Astrocyte (in vitro differentiated cells and primary cell): ENCODE measurements around the gene RPSA. TPM values are rescaled to one million over a fixed set of nuclear protein-coding genes. Genes with fewer than 3 reads are reported as not detected.

Experiments used
- DNase-seq: peaks from one replicate; pipeline ENCODE4 v3.0.0-alpha.2; 2010; ENCODE audit warnings: low read depth
- FAIRE-seq: peaks from 2 replicates; lab custom pipeline; 2011; peaks lifted over from hg19 to GRCh38; lab: Jason Lieb, UNC
- H2AFZ ChIP-seq: 2 replicates; pipeline ENCODE4 v1.6.0; 2012; ENCODE audit warnings: low read depth, low read length, inconsistent platforms
- H3K27ac ChIP-seq: 2 replicates; pipeline ENCODE4 v1.5.1; 2011; ENCODE audit warnings: low read depth, low read length, inconsistent platforms
- H3K27me3 ChIP-seq: 2 replicates; pipeline ENCODE4 v1.6.0; 2011; ENCODE audit warnings: low read length, inconsistent platforms; ENCODE audit not compliant: insufficient read depth
- H3K36me3 ChIP-seq: 2 replicates; pipeline ENCODE4 v1.5.1; 2011; ENCODE audit warnings: low read length, inconsistent platforms; ENCODE audit not compliant: insufficient read depth
- H3K4me1 ChIP-seq: 2 replicates; pipeline ENCODE4 v1.5.1; 2011; ENCODE audit warnings: low read length, inconsistent platforms; ENCODE audit not compliant: insufficient read depth
- H3K4me2 ChIP-seq: 2 replicates; pipeline ENCODE4 v1.6.0; 2012; ENCODE audit warnings: low read length, inconsistent platforms
- H3K4me3 ChIP-seq: 2 replicates; pipeline ENCODE4 v1.5.1; 2011; ENCODE audit warnings: low read depth, mild to moderate bottlenecking, low read length, inconsistent platforms; ENCODE audit not compliant: insufficient read depth
- H3K79me2 ChIP-seq: 2 replicates; pipeline ENCODE4 v1.6.0; 2012; ENCODE audit warnings: mild to moderate bottlenecking, low read length, inconsistent platforms; ENCODE audit not compliant: insufficient read depth
- H3K9ac ChIP-seq: 2 replicates; pipeline ENCODE4 v1.6.0; 2012; ENCODE audit warnings: mild to moderate bottlenecking, low read length, inconsistent platforms
- H3K9me3 ChIP-seq: 2 replicates; pipeline ENCODE4 v1.5.1; 2012; ENCODE audit warnings: low read depth, mild to moderate bottlenecking, low read length, inconsistent platforms; ENCODE audit not compliant: insufficient read depth
- H4K20me1 ChIP-seq: 2 replicates; pipeline ENCODE4 v1.6.0; 2012; ENCODE audit warnings: low read length, inconsistent platforms; ENCODE audit not compliant: insufficient read depth
- H3K27ac Mint-ChIP-seq: one replicate; pipeline ENCODE4 v1.8.0; 2021; ENCODE audit warnings: mild to moderate bottlenecking, mixed read lengths; ENCODE audit not compliant: unreplicated experiment
- H3K27me3 Mint-ChIP-seq: one replicate; pipeline ENCODE4 v1.8.0; 2021; ENCODE audit warnings: low read depth, mixed read lengths; ENCODE audit not compliant: unreplicated experiment
- H3K36me3 Mint-ChIP-seq: one replicate; pipeline ENCODE4 v1.8.0; 2021; ENCODE audit warnings: low read depth, mixed read lengths; ENCODE audit not compliant: unreplicated experiment
- H3K4me1 Mint-ChIP-seq: one replicate; pipeline ENCODE4 v1.8.0; 2021; ENCODE audit warnings: low read depth, mixed read lengths; ENCODE audit not compliant: unreplicated experiment
- H3K4me3 Mint-ChIP-seq: one replicate; pipeline ENCODE4 v1.8.0; 2021; ENCODE audit warnings: mild to moderate bottlenecking, moderate library complexity, mixed read lengths; ENCODE audit not compliant: unreplicated experiment
- H3K9me3 Mint-ChIP-seq: one replicate; pipeline ENCODE4 v1.8.0; 2021; ENCODE audit warnings: mild to moderate bottlenecking, mixed read lengths; ENCODE audit not compliant: unreplicated experiment
- CTCF ChIP-seq: IDR thresholded peaks from 2 replicates; pipeline ENCODE4 v1.5.1; 2011; ENCODE audit warnings: low read depth, mild to moderate bottlenecking, inconsistent platforms, low read length, moderate library complexity; ENCODE audit not compliant: insufficient read depth
- EZH2 ChIP-seq: IDR thresholded peaks from 2 replicates; pipeline ENCODE4 v1.6.1; 2012; ENCODE audit warnings: mild to moderate bottlenecking, low read length, inconsistent platforms; ENCODE audit not compliant: insufficient read depth
- total RNA-seq: library from RNA; stranded (reverse); gene quantifications from 2 replicates; pipeline ENCODE4 v1.2.1, GENCODE V29; 2021

RPSA gene
- total RNA-seq, 1 donor from 2014 or later: 1,004 TPM

DNA sequence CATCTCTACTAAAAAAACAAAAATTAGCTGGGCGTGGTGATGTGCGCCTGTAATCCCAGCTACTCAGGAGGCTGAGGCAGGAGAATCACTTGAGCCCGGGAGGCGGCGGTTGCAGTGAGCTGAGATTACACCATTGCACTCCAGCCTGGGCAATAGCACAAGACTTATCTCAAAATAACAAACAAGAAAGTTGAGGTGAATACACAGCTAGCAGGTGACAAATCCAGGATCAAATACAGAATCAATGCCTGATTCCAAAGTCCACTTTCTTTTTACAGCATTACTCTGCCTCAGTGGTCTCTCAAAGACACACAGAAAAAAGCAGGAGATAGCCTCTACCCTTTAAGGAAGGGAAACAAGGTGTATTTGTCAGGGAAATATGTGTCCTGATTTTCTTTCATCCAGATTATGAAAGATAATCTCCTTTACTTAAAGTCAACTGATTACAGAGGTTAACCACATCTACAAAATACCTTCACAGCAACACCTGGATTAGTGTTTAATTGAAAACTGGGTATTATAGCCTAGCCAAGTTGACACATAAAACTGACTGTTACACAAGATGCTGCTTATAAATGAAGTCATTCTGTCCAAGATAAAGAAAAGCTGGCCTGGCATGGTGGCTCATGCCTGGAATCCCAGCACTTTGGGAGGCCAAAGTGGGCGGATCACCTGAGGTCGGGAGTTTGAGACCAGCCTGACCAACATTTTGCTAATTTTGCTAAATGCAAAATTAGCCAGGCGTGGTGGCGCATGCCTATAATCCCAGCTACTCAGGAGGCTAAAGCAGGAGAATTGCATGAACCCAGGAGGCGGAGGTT lies 27.4 kb upstream of the RPSA start:
- Histone ChIP-seq H4K20me1 (no peaks in the 10 kb centered on the region), H3K27me3 (peaks cover 3% of the 10 kb centered on the region), H3K9me3 (no peaks in the 10 kb centered on the region), H3K4me3 (no peak overlapping the region), H3K4me2 (no peak overlapping the region), H3K9ac (no peak overlapping the region), H3K27ac (no peak overlapping the region), H3K79me2 (peaks cover 6% of the 10 kb centered on the region), H3K36me3 (no peaks in the 10 kb centered on the region), H2AFZ (no peak overlapping the region), H3K4me1 (no peaks in the 10 kb centered on the region)
- Mint-ChIP-seq H3K9me3 (no peaks in the 10 kb centered on the region), H3K36me3 (peaks cover 3% of the 10 kb centered on the region), H3K4me1 (peaks cover 4% of the 10 kb centered on the region), H3K4me3 (no peak overlapping the region), H3K27me3 (peaks cover 2% of the 10 kb centered on the region), H3K27ac (no peak overlapping the region)
- DNase-seq (no peak), FAIRE-seq (no peak)
- TF ChIP-seq EZH2: no peak
- TF ChIP-seq CTCF: no peak

DNA sequence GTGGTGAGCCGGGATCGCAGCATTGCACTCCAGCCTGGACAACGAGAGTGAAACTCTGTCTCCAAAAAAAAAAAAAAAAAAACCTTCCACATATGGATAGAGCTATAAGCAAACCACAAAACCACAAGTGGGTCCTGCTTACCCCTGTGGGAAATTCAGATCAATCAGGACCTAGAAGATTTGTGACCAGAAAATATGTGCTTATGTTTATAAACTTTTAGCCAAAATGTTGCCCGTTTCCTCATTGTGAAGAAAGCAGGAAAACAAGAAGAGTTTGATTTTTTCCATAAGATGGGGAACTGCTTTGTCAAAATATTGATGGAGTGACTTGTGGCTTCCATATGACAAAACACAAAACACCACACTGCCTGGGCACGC lies 26.8 kb upstream of the RPSA start:
- H3K9me3 ChIP-seq: no peaks in the 10 kb centered on the region
- no peak overlapping the region for H3K27ac ChIP-seq
- no peak overlapping the region for H2AFZ ChIP-seq
- H3K4me2 ChIP-seq: no peak overlapping the region
- H3K4me3 ChIP-seq: no peak overlapping the region
- no peaks in the 10 kb centered on the region for H3K9me3 Mint-ChIP-seq
- no peak overlapping the region for H3K4me3 Mint-ChIP-seq
- H4K20me1 ChIP-seq: peaks cover 4% of the 10 kb centered on the region
- H3K4me1 ChIP-seq: peaks cover 4% of the 10 kb centered on the region
- peaks cover 5% of the 10 kb centered on the region for H3K4me1 Mint-ChIP-seq
- H3K9ac ChIP-seq: no peak overlapping the region
- H3K27me3 Mint-ChIP-seq: peaks cover 2% of the 10 kb centered on the region
- DNase-seq (no peak), FAIRE-seq (no peak)
- no peaks in the 10 kb centered on the region for H3K27me3 ChIP-seq
- TF ChIP-seq CTCF: no peak
- TF ChIP-seq EZH2: no peak
- H3K27ac Mint-ChIP-seq: no peak overlapping the region
- no peaks in the 10 kb centered on the region for H3K36me3 ChIP-seq
- peaks cover 12% of the 10 kb centered on the region for H3K79me2 ChIP-seq
- peaks cover 3% of the 10 kb centered on the region for H3K36me3 Mint-ChIP-seq

DNA sequence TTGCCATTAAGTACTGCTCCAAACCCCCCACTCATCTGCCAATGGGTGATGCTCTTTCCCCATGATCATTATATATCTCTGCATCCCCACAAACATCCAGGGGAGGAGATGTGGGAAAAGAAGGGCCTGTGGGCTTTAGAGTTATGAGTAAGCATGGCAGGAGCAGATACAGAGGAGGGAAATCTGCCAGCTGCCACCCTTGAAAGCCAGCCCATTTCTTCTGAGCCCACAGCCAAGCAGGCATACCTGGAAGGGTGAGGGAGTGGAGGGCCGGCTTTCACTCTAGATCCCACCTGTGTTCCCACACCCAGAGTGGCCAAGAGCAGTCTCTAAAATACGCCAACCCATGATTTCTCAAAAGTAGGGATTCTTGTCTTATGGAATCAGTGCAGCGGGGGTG lies 25.1 kb upstream of the RPSA start:
- H3K9me3 ChIP-seq: no peaks in the 10 kb centered on the region
- peaks cover 28% of the 10 kb centered on the region for H3K79me2 ChIP-seq
- no peak overlapping the region for H3K4me2 ChIP-seq
- FAIRE-seq: no peak
- peaks cover 21% of the 10 kb centered on the region for H4K20me1 ChIP-seq
- no peaks in the 10 kb centered on the region for H3K27me3 ChIP-seq
- no peak overlapping the region for H3K27ac ChIP-seq
- H3K4me1 Mint-ChIP-seq: peaks cover 15% of the 10 kb centered on the region
- peaks cover 13% of the 10 kb centered on the region for H3K4me1 ChIP-seq
- no peak overlapping the region for H3K4me3 ChIP-seq
- peaks cover 3% of the 10 kb centered on the region for H3K36me3 Mint-ChIP-seq
- H3K9ac ChIP-seq: no peak overlapping the region
- no peak for DNase-seq
- H3K27ac Mint-ChIP-seq: no peak overlapping the region
- no peak overlapping the region for H3K4me3 Mint-ChIP-seq
- H2AFZ ChIP-seq: no peak overlapping the region
- no peaks in the 10 kb centered on the region for H3K36me3 ChIP-seq
- no peaks in the 10 kb centered on the region for H3K27me3 Mint-ChIP-seq
- TF ChIP-seq EZH2 (no peak), CTCF (no peak)
- no peaks in the 10 kb centered on the region for H3K9me3 Mint-ChIP-seq
